GM12891 (cell line): Measurements from ENCODE around the gene WDR27.

Experiments
- PAX5 ChIP-seq: IDR thresholded peaks from 2 replicates; pipeline ENCODE4 v1.6.1; 2011; ENCODE audit warnings: low read length, moderate library complexity, mild to moderate bottlenecking; ENCODE audit not compliant: insufficient read depth, severe bottlenecking
- POLR2A ChIP-seq: IDR thresholded peaks from 2 replicates; pipeline ENCODE4 v1.6.1; 2011; ENCODE audit warnings: low read depth, low read length, control low read depth
- POLR2AphosphoS5 ChIP-seq: IDR thresholded peaks from 2 replicates; pipeline ENCODE4 v1.6.1; 2011; ENCODE audit warnings: low read depth, low read length, control low read depth
- POU2F2 ChIP-seq: IDR thresholded peaks from 2 replicates; pipeline ENCODE4 v1.6.1; 2011; ENCODE audit warnings: low read depth, mild to moderate bottlenecking, control low read depth, low read length, moderate library complexity
- SPI1 ChIP-seq: IDR thresholded peaks from 2 replicates; pipeline ENCODE4 v1.6.1; 2011; ENCODE audit warnings: low read depth, low read length, control low read depth
- TAF1 ChIP-seq: IDR thresholded peaks from 2 replicates; pipeline ENCODE4 v1.6.1; 2011; ENCODE audit warnings: low read depth, low read length, control low read depth

- TF ChIP-seq POLR2AphosphoS5 = no peak
- no peak for TF ChIP-seq POLR2A
- TF ChIP-seq TAF1 = no peak
- TF ChIP-seq SPI1 = no peak
- no peak for TF ChIP-seq PAX5
- TF ChIP-seq POU2F2 = no peak
These were observed 37.2 kb upstream of the WDR27 start for GRCh38 chr6:169738976-169739529.
